Adrenal gland (tissue), 12 donors: ENCODE data around the gene SLC5A11. TPM values are rescaled to one million over a fixed set of nuclear protein-coding genes. Genes with fewer than 3 reads are reported as not detected.

Experiments
- DNase-seq, 7 donors: peaks; one replicate each; pipeline ENCODE4 v3.0.0-alpha.2; 2019 to 2020
- H3K27ac ChIP-seq, 5 donors: fragments of 200-600 bp; sonication (generic) in 4 of 5; 1 replicate in 3 of 5; 2 replicates in 2 of 5; pipeline versions ENCODE4 v1.5.1 to v1.8.0; 2016 to 2020; ENCODE audit warnings: mild to moderate bottlenecking in 1 of 5
- H3K27me3 ChIP-seq: fragments of 200-600 bp; 2 replicates; pipeline ENCODE4 v1.8.0; 2021
- H3K36me3 ChIP-seq, 2 donors: fragments of 200-600 bp; replicated peaks in 1 of 2; 1 replicate in 1 of 2; 2 replicates in 1 of 2; pipeline versions ENCODE4 v1.5.1 to v1.8.0; 2018 to 2022
- H3K4me1 ChIP-seq, 2 donors: fragments of 200-600 bp; replicated peaks in 1 of 2; 1 replicate in 1 of 2; 2 replicates in 1 of 2; pipeline versions ENCODE4 v1.5.1 to v1.8.0; 2018 to 2021
- H3K4me3 ChIP-seq, 4 donors: fragments of 200-600 bp; sonication (generic) in 3 of 4; one replicate each; pipeline ENCODE4 v1.5.1; 2016 to 2018
- H3K9me3 ChIP-seq, 3 donors: fragments of 200-600 bp; sonication (generic) in 1 of 3; replicated peaks in 1 of 3; 1 replicate in 2 of 3; 2 replicates in 1 of 3; pipeline versions ENCODE4 v1.5.1 to v1.8.0; 2016 to 2021
- POLR2A ChIP-seq, 2 donors: fragments of 450-650 bp; IDR thresholded peaks; one replicate each; pipeline ENCODE4 v1.6.1; 2017; ENCODE audit warnings: antibody characterized with exemption in 2 of 2, mild to moderate bottlenecking in 2 of 2, moderate library complexity in 1 of 2
- WGBS, 4 donors: extraction: QIAGEN DNeasy Blood & Tissue Kit in 2 of 4; methylation state at CpG; one replicate each; pipeline versions ENCODE4 v1.1.5 to v1.1.7; 2013 to 2017; 5-methylcytosine and 5-hydroxymethylcytosine counted together
- intact Hi-C, 2 donors: fragments of 100-400 bp; cut with DNase I; formaldehyde crosslinking; loops; one replicate each; pipeline versions ENCODE4 v1.14.1 to v1.15.0; 2022 to 2023
- polyA plus RNA-seq, 3 donors: library from polyadenylated mRNA; stranded (reverse); fragments of 200-250 nt in 2 of 3; fragments of 350-450 nt in 1 of 3; fragmentation: Illumina TruSeq in 1 of 3; extraction: RNeasy Lipid Tissue Mini Kit (QIAGEN cat#74804) in 1 of 3; gene quantifications; one replicate each; pipeline ENCODE4 v1.2.3, GENCODE V29; 2013 to 2014
- total RNA-seq, 9 donors: library from RNA; depleted of rRNA in 4 of 9; stranded (reverse); fragments of >200 nt in 4 of 9; fragments of 120-200 nt in 1 of 9; fragmentation: NEBNext Ultra II Directional in 1 of 9; extraction: Animal tissue kit (Norgen Biotek cat#: 25700) in 1 of 9; gene quantifications; one replicate each; pipeline versions ENCODE4 v1.1.0 to v1.2.4, GENCODE V29; 2013 to 2023
- TF ChIP-seq, protein P1 (sequence below), 6 experiments: fragments of 450-650 bp in 4 of 6; fragments of 200-600 bp in 2 of 6; sonication (generic) in 1 of 6; IDR thresholded peaks; 1 replicate in 5 of 6; 2 replicates in 1 of 6; pipeline versions ENCODE4 v1.5.1 to v1.8.0; 2016 to 2021; ENCODE audit warnings: antibody characterized with exemption in 6 of 6, mild to moderate bottlenecking in 2 of 6, moderate library complexity in 1 of 6
- donor health status: healthy with polysubstance abuse.
- donor health status: Bipolar disorder and iron deficiency.
- donor health status: DM: yes; HTN: yes; CAD: no.
- donor health status: DM: no; HTN: no; CAD: no.
- donor health status: DM: no; HTN: no; CAD: no.
- donor health status: DM: yes; HTN: yes; CAD: no.

Gene SLC5A11
- total and polyA plus RNA-seq, 12 donors, result 0.17 to 0.57 (median 0.43) TPM; not detected in 8

DNA sequence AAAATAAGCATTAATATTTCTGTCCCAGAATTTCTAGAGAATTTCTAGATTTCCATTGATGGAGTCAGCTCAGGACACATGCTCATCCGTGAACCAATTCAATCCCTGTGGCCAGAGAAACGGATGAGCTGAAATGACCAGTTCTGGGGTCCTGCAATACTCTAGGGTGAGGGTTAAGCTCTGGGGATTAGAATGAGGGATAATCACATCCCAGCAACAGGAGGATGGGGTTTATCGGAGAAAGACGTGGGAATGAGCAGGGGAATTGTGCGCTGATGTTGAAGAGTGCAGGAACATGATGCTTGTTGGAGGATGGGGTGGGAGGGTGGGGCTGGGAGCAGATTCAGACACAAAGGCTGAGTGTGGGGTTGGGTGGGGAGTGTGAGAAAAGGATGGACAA lies 64.1 kb downstream of the SLC5A11 start:
- TF ChIP-seq, protein P1, sequence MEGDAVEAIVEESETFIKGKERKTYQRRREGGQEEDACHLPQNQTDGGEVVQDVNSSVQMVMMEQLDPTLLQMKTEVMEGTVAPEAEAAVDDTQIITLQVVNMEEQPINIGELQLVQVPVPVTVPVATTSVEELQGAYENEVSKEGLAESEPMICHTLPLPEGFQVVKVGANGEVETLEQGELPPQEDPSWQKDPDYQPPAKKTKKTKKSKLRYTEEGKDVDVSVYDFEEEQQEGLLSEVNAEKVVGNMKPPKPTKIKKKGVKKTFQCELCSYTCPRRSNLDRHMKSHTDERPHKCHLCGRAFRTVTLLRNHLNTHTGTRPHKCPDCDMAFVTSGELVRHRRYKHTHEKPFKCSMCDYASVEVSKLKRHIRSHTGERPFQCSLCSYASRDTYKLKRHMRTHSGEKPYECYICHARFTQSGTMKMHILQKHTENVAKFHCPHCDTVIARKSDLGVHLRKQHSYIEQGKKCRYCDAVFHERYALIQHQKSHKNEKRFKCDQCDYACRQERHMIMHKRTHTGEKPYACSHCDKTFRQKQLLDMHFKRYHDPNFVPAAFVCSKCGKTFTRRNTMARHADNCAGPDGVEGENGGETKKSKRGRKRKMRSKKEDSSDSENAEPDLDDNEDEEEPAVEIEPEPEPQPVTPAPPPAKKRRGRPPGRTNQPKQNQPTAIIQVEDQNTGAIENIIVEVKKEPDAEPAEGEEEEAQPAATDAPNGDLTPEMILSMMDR (IDR thresholded peaks at IDR 0.05), result no peak
- no peak for TF ChIP-seq POLR2A (IDR thresholded peaks at IDR 0.05)
- Histone ChIP-seq H3K4me3 (no peak overlapping the region), H3K9me3 (no peaks in the 10 kb centered on the region), H3K27me3 (no peaks in the 10 kb centered on the region), H3K36me3 (no peaks in the 10 kb centered on the region), H3K4me1 (no peaks in the 10 kb centered on the region), H3K27ac (no peak overlapping the region)
- intact Hi-C loops, result no loop called here
- no peak for DNase-seq
- WGBS, 4 donors, result 67 to 89% (median 73%) methylated on average over 5 of the region's 5 CpGs

DNA sequence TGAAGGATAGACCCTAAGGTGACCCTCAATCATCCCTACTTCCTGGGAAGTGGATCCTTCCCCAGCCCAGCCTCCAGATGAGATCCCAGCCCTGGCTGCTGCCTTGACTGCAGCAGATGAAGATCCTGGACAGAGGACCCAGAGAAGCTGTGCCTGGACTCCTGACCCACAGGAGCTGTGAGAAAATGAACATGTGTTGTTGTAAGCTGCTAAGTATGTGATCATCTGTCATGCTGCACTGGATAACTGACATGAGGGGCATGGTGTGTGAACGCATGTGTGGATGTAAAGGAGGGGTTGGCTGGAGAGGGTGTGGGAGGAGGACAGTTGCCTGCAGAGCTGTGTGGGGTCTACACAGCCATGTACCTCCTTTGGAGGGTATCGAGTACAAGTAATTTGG lies 69.3 kb downstream of the SLC5A11 start:
- 74 to 93% (median 85%) methylated on average over 2 of the region's 2 CpGs for WGBS, 4 donors
- intact Hi-C loops, result no loop called here
- no peaks in the 10 kb centered on the region for H3K4me1 ChIP-seq
- no peaks in the 10 kb centered on the region for H3K27me3 ChIP-seq
- DNase-seq, result no peak
- TF ChIP-seq, protein P1 (IDR thresholded peaks at IDR 0.05), result no peak
- TF ChIP-seq POLR2A (IDR thresholded peaks at IDR 0.05), result no peak
- peaks cover 0 to 18% of the 10 kb centered on the region in 2 donors for H3K36me3 ChIP-seq
- H3K27ac ChIP-seq, result no peak overlapping the region
- no peak overlapping the region for H3K4me3 ChIP-seq
- no peaks in the 10 kb centered on the region for H3K9me3 ChIP-seq

DNA sequence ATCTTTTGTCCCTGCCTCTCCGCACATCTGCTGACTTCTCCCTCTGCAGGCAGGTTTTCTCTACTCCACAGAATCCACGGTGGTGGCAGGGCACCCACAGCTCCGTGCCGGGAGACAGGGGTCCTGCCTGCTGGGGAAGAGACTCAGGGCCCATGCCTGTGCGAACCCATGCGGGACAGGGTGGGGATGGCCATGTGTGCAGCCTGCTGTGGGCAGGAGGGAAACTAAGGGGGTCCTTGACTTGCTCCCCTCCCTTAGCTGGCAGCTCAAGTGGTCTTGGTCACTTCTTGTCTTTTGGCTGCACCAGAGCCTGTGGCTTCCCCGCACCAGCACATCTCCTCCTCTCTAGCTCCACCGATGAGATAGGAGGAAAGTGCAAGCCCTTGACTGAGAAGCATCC lies 69.8 kb downstream of the SLC5A11 start:
- WGBS, 4 donors, result 79 to 95% (median 86%) methylated on average over 6 to 8 of the region's 8 CpGs
- Histone ChIP-seq H3K4me1 (no peaks in the 10 kb centered on the region), H3K27ac (no peak overlapping the region), H3K9me3 (no peaks in the 10 kb centered on the region), H3K4me3 (no peak overlapping the region), H3K36me3 (peaks cover 0 to 21% of the 10 kb centered on the region in 2 donors), H3K27me3 (no peaks in the 10 kb centered on the region)
- no peak for DNase-seq
- intact Hi-C loops, result no loop called here
- TF ChIP-seq, protein P1 (IDR thresholded peaks at IDR 0.05), result no peak
- TF ChIP-seq POLR2A (IDR thresholded peaks at IDR 0.05), result no peak

DNA sequence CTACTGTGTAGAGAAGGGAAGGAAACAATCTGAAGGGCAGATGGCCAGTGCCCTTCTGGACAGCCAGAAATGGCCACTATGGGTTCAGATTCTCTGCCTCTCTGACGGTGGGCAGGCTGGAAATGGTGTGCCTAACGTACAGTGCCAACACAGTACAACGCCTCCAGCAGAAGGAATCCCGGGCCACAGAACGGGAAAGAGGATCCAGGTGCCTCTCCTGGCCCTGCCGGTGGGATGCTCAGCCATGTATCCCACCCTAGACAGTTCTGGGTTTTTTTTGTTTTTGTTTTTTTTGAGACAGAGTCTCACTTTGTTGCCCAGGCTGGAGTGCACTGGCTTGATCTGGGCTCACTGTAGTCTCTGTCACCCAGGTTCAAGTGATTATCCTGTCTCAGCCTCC lies 71.5 kb downstream of the SLC5A11 start:
- no peaks in the 10 kb centered on the region for H3K27me3 ChIP-seq
- DNase-seq, result no peak
- H3K27ac ChIP-seq, result no peak overlapping the region
- no peaks in the 10 kb centered on the region for H3K9me3 ChIP-seq
- TF ChIP-seq POLR2A (IDR thresholded peaks at IDR 0.05), result no peak
- TF ChIP-seq, protein P1 (IDR thresholded peaks at IDR 0.05), result no peak
- no peaks in the 10 kb centered on the region for H3K4me1 ChIP-seq
- peaks cover 0 to 35% of the 10 kb centered on the region in 2 donors for H3K36me3 ChIP-seq
- intact Hi-C loops, result no loop called here
- 92 to 96% (median 94%) methylated on average over 6 of the region's 6 CpGs for WGBS, 4 donors
- H3K4me3 ChIP-seq, result no peak overlapping the region
